Urinary bladder (tissue), 4 donors: ENCODE data around the gene IL22. TPM values are rescaled to one million over a fixed set of nuclear protein-coding genes. Genes with fewer than 3 reads are reported as not detected.

Experiments
- DNase-seq: peaks from one replicate; pipeline ENCODE4 v3.0.0-alpha.2; 2015; ENCODE audit errors: extremely low spot score
- H3K27ac ChIP-seq: one replicate; pipeline ENCODE4 v1.5.1; 2013; ENCODE audit warnings: low read depth, mild to moderate bottlenecking, moderate library complexity
- H3K36me3 ChIP-seq: one replicate; pipeline ENCODE4 v1.6.1; 2013; ENCODE audit warnings: mild to moderate bottlenecking, moderate library complexity; ENCODE audit not compliant: insufficient read depth
- H3K4me1 ChIP-seq: one replicate; pipeline ENCODE4 v1.6.1; 2013; ENCODE audit warnings: mild to moderate bottlenecking, moderate library complexity; ENCODE audit not compliant: insufficient read depth
- H3K4me3 ChIP-seq: one replicate; pipeline ENCODE4 v1.5.1; 2013; ENCODE audit warnings: low read depth, low read length
- WGBS: extraction: QIAGEN DNeasy Blood & Tissue Kit; methylation state at CpG from one replicate; pipeline ENCODE4 v1.1.7; 2013; 5-methylcytosine and 5-hydroxymethylcytosine counted together
- polyA plus RNA-seq: library from polyadenylated mRNA; stranded (reverse); fragments of 200-250 nt; gene quantifications from one replicate; pipeline ENCODE4 v1.2.3, GENCODE V29; 2013
- total RNA-seq: library from RNA; depleted of rRNA; stranded (reverse); fragments of >200 nt; gene quantifications from one replicate; pipeline ENCODE4 v1.2.3, GENCODE V29; 2014
- donor health status: healthy with polysubstance abuse.
- donor health status: healthy.

IL22 gene
- not detected for total RNA-seq
- not detected for polyA plus RNA-seq

GRCh38 chr12:68253504-68253903 is at the start of gene IL22:
IL22 (minus strand) TSS chr12:68253604; CDS start chr12:68253448, 156 bp downstream.
- 93% methylated on average over 7 of the region's 7 CpGs for WGBS
- no peaks in the 10 kb centered on the region for H3K4me1 ChIP-seq
- no peak within 1 kb of the TSS for H3K4me3 ChIP-seq
- DNase-seq: no peak
- H3K27ac ChIP-seq: no peak within 1 kb of the TSS
- H3K36me3 ChIP-seq: no peaks in the 10 kb centered on the region

- Histone ChIP-seq H3K27ac (no peak overlapping the region), H3K4me3 (no peak overlapping the region), H3K36me3 (peaks cover 3% of the 10 kb centered on the region), H3K4me1 (no peaks in the 10 kb centered on the region)
- no peak for DNase-seq
- WGBS: 76% methylated on average over 4 of the region's 4 CpGs
Observed at GRCh38 chr12:68297929-68298328, 44.5 kb upstream of the IL22 start.

- no peak overlapping the region for H3K27ac ChIP-seq
- H3K4me1 ChIP-seq: no peaks in the 10 kb centered on the region
- 24% methylated on average over 2 of the region's 2 CpGs for WGBS
- H3K4me3 ChIP-seq: no peak overlapping the region
- peaks cover 2% of the 10 kb centered on the region for H3K36me3 ChIP-seq
- no peak for DNase-seq
Observed at GRCh38 chr12:68294251-68294650, 40.8 kb upstream of the IL22 start.

- peaks cover 2% of the 10 kb centered on the region for H3K36me3 ChIP-seq
- no peak overlapping the region for H3K4me3 ChIP-seq
- no peaks in the 10 kb centered on the region for H3K4me1 ChIP-seq
- no peak for DNase-seq
- no peak overlapping the region for H3K27ac ChIP-seq
Observed at GRCh38 chr12:68293347-68293746, 39.9 kb upstream of the IL22 start.

- Histone ChIP-seq H3K4me1 (no peaks in the 10 kb centered on the region), H3K27ac (no peak overlapping the region), H3K4me3 (no peak overlapping the region), H3K36me3 (peaks cover 2% of the 10 kb centered on the region)
- WGBS: 89% methylated on average over 9 of the region's 9 CpGs
- no peak for DNase-seq
Observed at GRCh38 chr12:68292151-68292943, 38.9 kb upstream of the IL22 start.

GRCh38 chr12:68291396-68292036 is 38.1 kb upstream of the IL22 start:
- Histone ChIP-seq H3K4me1 (no peaks in the 10 kb centered on the region), H3K36me3 (peaks cover under 1% of the 10 kb centered on the region), H3K27ac (no peak overlapping the region), H3K4me3 (no peak overlapping the region)
- 94% methylated on average over 4 of the region's 4 CpGs for WGBS
- DNase-seq: no peak

GRCh38 chr12:68290126-68290525 is 36.7 kb upstream of the IL22 start:
- Histone ChIP-seq H3K4me1 (no peaks in the 10 kb centered on the region), H3K36me3 (no peaks in the 10 kb centered on the region), H3K4me3 (no peak overlapping the region), H3K27ac (no peak overlapping the region)
- no peak for DNase-seq
- WGBS: 77% methylated on average over 6 of the region's 6 CpGs

GRCh38 chr12:68287106-68287505 is 33.7 kb upstream of the IL22 start:
- no peaks in the 10 kb centered on the region for H3K4me1 ChIP-seq
- no peak for DNase-seq
- H3K36me3 ChIP-seq: no peaks in the 10 kb centered on the region
- H3K4me3 ChIP-seq: no peak overlapping the region
- 72% methylated on average over 5 of the region's 5 CpGs for WGBS
- H3K27ac ChIP-seq: no peak overlapping the region

- no peak overlapping the region for H3K27ac ChIP-seq
- H3K4me3 ChIP-seq: no peak overlapping the region
- WGBS: 84% methylated on average over 4 of the region's 4 CpGs
- no peak for DNase-seq
- no peaks in the 10 kb centered on the region for H3K36me3 ChIP-seq
- no peaks in the 10 kb centered on the region for H3K4me1 ChIP-seq
Observed at GRCh38 chr12:68286396-68286795, 33.0 kb upstream of the IL22 start.

GRCh38 chr12:68285541-68285940 is 32.1 kb upstream of the IL22 start:
- Histone ChIP-seq H3K36me3 (no peaks in the 10 kb centered on the region), H3K27ac (no peak overlapping the region), H3K4me3 (no peak overlapping the region), H3K4me1 (no peaks in the 10 kb centered on the region)
- DNase-seq: no peak
- WGBS: 69% methylated on average over 3 of the region's 3 CpGs

GRCh38 chr12:68281322-68282077 is 28.1 kb upstream of the IL22 start:
- H3K4me3 ChIP-seq: no peak overlapping the region
- H3K36me3 ChIP-seq: no peaks in the 10 kb centered on the region
- 91% methylated on average over 4 of the region's 4 CpGs for WGBS
- H3K4me1 ChIP-seq: no peaks in the 10 kb centered on the region
- H3K27ac ChIP-seq: no peak overlapping the region
- DNase-seq: no peak

GRCh38 chr12:68280240-68280639 is 26.8 kb upstream of the IL22 start:
- DNase-seq: no peak
- Histone ChIP-seq H3K4me1 (no peaks in the 10 kb centered on the region), H3K36me3 (no peaks in the 10 kb centered on the region), H3K4me3 (no peak overlapping the region), H3K27ac (no peak overlapping the region)
- WGBS: 87% methylated on average over 2 of the region's 2 CpGs

- Histone ChIP-seq H3K27ac (no peak overlapping the region), H3K4me1 (no peaks in the 10 kb centered on the region), H3K36me3 (no peaks in the 10 kb centered on the region), H3K4me3 (no peak overlapping the region)
- 56% methylated on average over 5 of the region's 5 CpGs for WGBS
- peak; percentile 61 for DNase-seq
Observed at GRCh38 chr12:68279227-68280054, 26.0 kb upstream of the IL22 start.
